K562 (cell line): Measurements from ENCODE around the gene EPHB1. TPM values are rescaled to one million over a fixed set of nuclear protein-coding genes. Genes with fewer than 3 reads are reported as not detected.

Source experiments
- ATAC-seq: fragments of 200-7000 bp; cut with Tn5 transposase; 3 replicates; pipeline ENCODE4 v1.9.1; 2020; ENCODE audit warnings: moderate library complexity
- BruUV-seq: library from RNA; stranded (reverse); fragments of 400-500 nt; replicated peaks from 2 replicates; lab custom pipeline; 2021; lab: Mats Ljungman, UMichigan
- CTCF ChIA-PET: fragments of 300-600 bp; formaldehyde crosslinking; extraction: SDS; loops from one replicate; lab custom pipeline; 2021; ENCODE audit warnings: low intra/inter-chr PET ratio; lab: Yijun Ruan, JAX
- POLR2A ChIA-PET: fragments of 300-600, 350-650 bp; sonication (Branson Sonifier 250); formaldehyde crosslinking; extraction: SDS; loops from one replicate; lab custom pipeline; 2021; ENCODE audit warnings: antibody characterized with exemption, inconsistent platforms; lab: Yijun Ruan, JAX
- DNase-seq, 4 experiments: peaks; one replicate each; pipeline versions ENCODE4 v3.0.0 to v3.0.0-alpha.2; 2011 to 2018; ENCODE audit warnings: low spot score in 3 of 4, mixed read lengths in 3 of 4; ENCODE audit errors: extremely low read depth in 1 of 4
- FAIRE-seq: peaks from 2 replicates; lab custom pipeline; 2011; peaks lifted over from hg19 to GRCh38; lab: Jason Lieb, UNC
- H2AFZ ChIP-seq: 2 replicates; pipeline ENCODE4 v1.6.0; 2011; ENCODE audit warnings: low read depth, low read length, control low read depth, inconsistent platforms
- H3K27ac ChIP-seq: fragments of 200-600 bp; 3 replicates; pipeline ENCODE4 v1.8.0; 2011; ENCODE audit warnings: low read depth, mild to moderate bottlenecking, control low read depth, inconsistent platforms, low read length, moderate library complexity, mixed read lengths; ENCODE audit errors: extremely low read depth
- H3K27me3 ChIP-seq, 2 experiments: fragments of 300-600 bp in 1 of 2; 2 replicates in 1 of 2; 3 replicates in 1 of 2; pipeline versions ENCODE4 v1.6.0 to v1.8.0; 2011; ENCODE audit warnings: inconsistent platforms in 2 of 2, low read length in 2 of 2, mild to moderate bottlenecking in 1 of 2, mixed read lengths in 1 of 2, moderate library complexity in 1 of 2; ENCODE audit not compliant: control insufficient read depth in 2 of 2, insufficient read depth in 2 of 2
- H3K36me3 ChIP-seq: fragments of 300-600 bp; 3 replicates; pipeline ENCODE4 v1.8.0; 2011; ENCODE audit warnings: mild to moderate bottlenecking, low read length, inconsistent platforms; ENCODE audit not compliant: control insufficient read depth, insufficient read depth
- H3K4me1 ChIP-seq, 2 experiments: fragments of 200-600 bp in 1 of 2; replicated peaks in 1 of 2; 2 replicates in 1 of 2; 3 replicates in 1 of 2; pipeline versions ENCODE4 v1.5.1 to v1.8.0; 2011; ENCODE audit warnings: inconsistent platforms in 2 of 2, low read length in 2 of 2, mild to moderate bottlenecking in 1 of 2, mixed read lengths in 1 of 2, moderate library complexity in 1 of 2; ENCODE audit not compliant: control insufficient read depth in 2 of 2, insufficient read depth in 2 of 2
- H3K4me2 ChIP-seq: 2 replicates; pipeline ENCODE4 v1.6.1; 2011; ENCODE audit warnings: low read length, control low read depth, inconsistent platforms, mixed read lengths; ENCODE audit not compliant: insufficient read depth
- H3K4me3 ChIP-seq: fragments of 200-600 bp; sonication (generic), shearing (Covaris generic); 2 replicates; pipeline ENCODE4 v1.5.1; 2016; ENCODE audit warnings: control low read depth, inconsistent platforms
- H3K79me2 ChIP-seq: fragments of 200-600 bp; 3 replicates; pipeline ENCODE4 v1.8.0; 2011; ENCODE audit warnings: low read length, inconsistent platforms; ENCODE audit not compliant: control insufficient read depth, insufficient read depth
- H3K9ac ChIP-seq, 2 experiments: 2 replicates each; pipeline versions ENCODE4 v1.6.0 to v1.6.1; 2011; ENCODE audit warnings: low read depth in 2 of 2, low read length in 2 of 2, control low read depth in 1 of 2, inconsistent platforms in 1 of 2, mild to moderate bottlenecking in 1 of 2, mixed read lengths in 1 of 2; ENCODE audit not compliant: insufficient read depth in 1 of 2
- H3K9me1 ChIP-seq: one replicate; pipeline ENCODE4 v1.6.0; 2011; ENCODE audit warnings: inconsistent platforms, mild to moderate bottlenecking, low read length, moderate library complexity; ENCODE audit not compliant: control insufficient read depth, insufficient read depth
- H3K9me3 ChIP-seq: replicated peaks from 2 replicates; pipeline ENCODE4 v1.5.1; 2011; ENCODE audit warnings: low read depth, low read length, inconsistent platforms; ENCODE audit not compliant: control insufficient read depth, insufficient read depth
- H4K20me1 ChIP-seq: replicated peaks from 2 replicates; pipeline ENCODE4 v1.6.1; 2011; ENCODE audit warnings: low read length, inconsistent platforms, mixed read lengths; ENCODE audit not compliant: control insufficient read depth, insufficient read depth
- CAMTA2 ChIP-seq: fragments of 250-450 bp; sonication (Bioruptor Pico); conservative IDR thresholded peaks from 2 replicates; pipeline ENCODE4 v1.5.1; 2022
- CHCHD3 ChIP-seq: fragments of 250-450 bp; sonication (Bioruptor Pico); IDR thresholded peaks from 2 replicates; pipeline ENCODE4 v2.1.2; 2022; ENCODE audit warnings: mild to moderate bottlenecking
- CHD1 ChIP-seq: fragments of 200-600 bp; sonication (generic); IDR thresholded peaks from one replicate; pipeline ENCODE4 v1.6.1; 2012; ENCODE audit warnings: mild to moderate bottlenecking, moderate library complexity, low read length, inconsistent platforms
- CHD4 ChIP-seq: fragments of 200-600 bp; sonication (generic); IDR thresholded peaks from 3 replicates; pipeline ENCODE4 v1.6.1; 2012; ENCODE audit warnings: low read depth, mild to moderate bottlenecking, mixed read lengths, low read length, inconsistent platforms; ENCODE audit not compliant: insufficient read depth, insufficient replicate concordance, poor library complexity, severe bottlenecking
- ETV5 ChIP-seq: sonication (generic); formaldehyde crosslinking; IDR thresholded peaks from 2 replicates; pipeline ENCODE4 v1.4.0; 2020; ENCODE audit warnings: low read depth, mild to moderate bottlenecking, missing genetic modification reagents
- FOXA3 ChIP-seq, 2 experiments: fragments of 450-650 bp in 1 of 2; sonication (generic) in 1 of 2; formaldehyde crosslinking; IDR thresholded peaks in 1 of 2; conservative IDR thresholded peaks in 1 of 2; 2 replicates each; pipeline versions ENCODE4 v1.4.0 to v1.8.0; 2020 to 2022; ENCODE audit warnings: mild to moderate bottlenecking in 2 of 2, missing genetic modification reagents in 1 of 2
- HDAC6 ChIP-seq: IDR thresholded peaks from 2 replicates; pipeline ENCODE4 v1.6.1; 2012; ENCODE audit warnings: low read depth, mild to moderate bottlenecking, control low read depth, inconsistent platforms, low read length, moderate library complexity
- HDGF ChIP-seq: fragments of 450-650 bp; IDR thresholded peaks from 2 replicates; pipeline ENCODE4 v1.6.1; 2016
- KAT2B ChIP-seq: IDR thresholded peaks from one replicate; pipeline ENCODE4 v1.6.1; 2012; ENCODE audit warnings: low read depth, mild to moderate bottlenecking, control low read depth, inconsistent platforms, low read length, moderate library complexity
- MAZ ChIP-seq, 2 experiments: fragments of 450-650 bp in 1 of 2; sonication (generic) in 1 of 2; formaldehyde crosslinking; IDR thresholded peaks in 1 of 2; conservative IDR thresholded peaks in 1 of 2; 2 replicates each; pipeline versions ENCODE4 v1.4.0 to v1.5.0; 2020; ENCODE audit warnings: mild to moderate bottlenecking in 1 of 2, missing genetic modification reagents in 1 of 2
- PCBP2 ChIP-seq: fragments of 200-400 bp; formaldehyde crosslinking; IDR thresholded peaks from 2 replicates; pipeline ENCODE4 v1.6.1; 2018; ENCODE audit warnings: low read length, low read depth, mild to moderate bottlenecking, moderate library complexity; ENCODE audit not compliant: poor library complexity, severe bottlenecking
- TBP ChIP-seq: optimal IDR thresholded peaks from 2 replicates; pipeline ENCODE3; 2011; ENCODE audit warnings: low read depth, low read length, improper control_type of control experiment
- ZNF239 ChIP-seq: fragments of 250-450 bp; sonication (Bioruptor Pico); IDR thresholded peaks from 2 replicates; pipeline ENCODE4 v1.4.0; 2020; ENCODE audit warnings: mild to moderate bottlenecking
- ZNF699 ChIP-seq: fragments of 250-450 bp; sonication (Bioruptor Pico); IDR thresholded peaks from 2 replicates; pipeline ENCODE4 v1.8.0; 2021; ENCODE audit warnings: mild to moderate bottlenecking, moderate library complexity; ENCODE audit not compliant: insufficient replicate concordance
- WGBS: fragments of 100-300 bp; shearing (Covaris generic); methylation state at CpG from one replicate; pipeline ENCODE4 v1.1.6; 2016; ENCODE audit warnings: low coverage, mixed read lengths; ENCODE audit not compliant: insufficient coverage; ENCODE audit errors: missing lambda C conversion rate; 5-methylcytosine and 5-hydroxymethylcytosine counted together
- in situ Hi-C: fragments of 300-500 bp; cut with MboI; formaldehyde crosslinking; loops from 4 replicates; pipeline ENCODE4 v1.15.0; 2018; ENCODE audit warnings: inconsistent platforms, mixed read lengths
- intact Hi-C: fragments of 100-400 bp; cut with micrococcal nuclease; formaldehyde crosslinking; loops from 2 replicates; pipeline ENCODE4 v1.14.2; 2022
- polyA plus RNA-seq, 8 experiments: library from polyadenylated mRNA; depleted of rRNA in 4 of 8; stranded (reverse) in 5 of 8; unstranded in 3 of 8; fragments of >200 nt; fragmentation: Nextera tagmentation in 2 of 8; fragmentation: Illumina TruSeq in 1 of 8; extraction: Ambion mirVana in 2 of 8; extraction: Trizol in 1 of 8; gene quantifications; 2 replicates each; pipeline versions ENCODE4 v1.2.1 to v1.2.3, GENCODE V29; 2011 to 2014; ENCODE audit warnings: inconsistent platforms in 1 of 8, missing spikeins in 1 of 8
- total RNA-seq, 7 experiments: library from RNA; depleted of rRNA in 6 of 7; stranded (reverse); fragments of >200 nt in 6 of 7; fragmentation: Illumina TruSeq in 2 of 7; extraction: Trizol in 2 of 7; gene quantifications; 2 replicates each; pipeline versions ENCODE4 v1.2.1 to v1.2.3, GENCODE V29; 2011 to 2021; ENCODE audit warnings: low replicate concordance in 1 of 7
- TF ChIP-seq, protein P1 (sequence below): fragments of 250-450 bp; sonication (Bioruptor Pico); IDR thresholded peaks from 2 replicates; pipeline ENCODE4 v1.5.0; 2020; ENCODE audit warnings: mild to moderate bottlenecking, borderline replicate concordance
- TF ChIP-seq, protein P2 (sequence below), 2 experiments: IDR thresholded peaks; 2 replicates each; pipeline ENCODE4 v1.6.1; 2012; ENCODE audit warnings: improper control_type of control experiment in 2 of 2, low read depth in 2 of 2, low read length in 2 of 2, borderline replicate concordance in 1 of 2
- TF ChIP-seq, protein P3 (sequence below): fragments of 250-450 bp; sonication (Bioruptor Pico); IDR thresholded peaks from 2 replicates; pipeline ENCODE4 v1.8.0; 2021; ENCODE audit warnings: mild to moderate bottlenecking, moderate library complexity

EPHB1 gene
- total and polyA plus RNA-seq, 9 of the 15 experiments (the other 6 are each of a cell fraction or from before 2014, with no cell fraction given): 0.29 TPM; not detected in 8

DNA sequence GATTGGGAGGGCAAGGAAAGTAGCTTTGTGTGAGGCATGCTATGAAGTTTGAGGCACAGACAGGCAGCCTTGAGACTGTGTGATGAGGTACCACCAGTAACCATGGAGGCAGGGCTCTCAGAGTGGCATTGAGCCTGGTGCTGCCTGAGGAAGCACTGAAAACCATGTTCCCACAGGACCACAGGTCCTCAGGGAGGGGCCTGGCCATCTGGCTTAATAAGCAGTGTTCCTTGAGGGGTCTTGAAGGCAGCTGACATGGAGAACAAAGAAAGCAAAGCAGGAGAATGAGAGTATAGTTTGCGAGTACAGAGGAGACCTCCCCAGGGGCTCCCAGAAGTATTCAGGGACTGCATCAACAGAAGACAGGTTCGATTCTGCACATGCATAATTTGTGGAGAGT is 346.6 kb downstream of the EPHB1 start:
- Histone ChIP-seq H3K4me2 (no peak overlapping the region), H3K27me3 (no peaks in the 10 kb centered on the region), H2AFZ (no peak overlapping the region), H3K27ac (no peak overlapping the region), H3K4me1 (no peaks in the 10 kb centered on the region), H3K4me3 (no peak overlapping the region), H3K79me2 (no peaks in the 10 kb centered on the region), H3K36me3 (no peaks in the 10 kb centered on the region), H3K9me1 (no peaks in the 10 kb centered on the region), H3K9ac (no peak overlapping the region), H4K20me1 (no peaks in the 10 kb centered on the region; the same call in 1 of the 2 replicates), H3K9me3 (no peaks in the 10 kb centered on the region)
- ChIA-PET POLR2A (no interaction called here), CTCF (no interaction called here)
- WGBS: 0% methylated on average over 1 of the region's 2 CpGs
- intact Hi-C loops: no loop called here
- TF ChIP-seq CHD1: no peak
- TF ChIP-seq ZNF239 (CRISPR knock-in tag): no peak
- no peak for TF ChIP-seq KAT2B
- TF ChIP-seq CHCHD3 (CRISPR knock-in tag): no peak
- no peak for TF ChIP-seq CHD4
- TF ChIP-seq HDGF: no peak
- TF ChIP-seq FOXA3 (CRISPR knock-in tag; conservative IDR thresholded peaks at IDR 0.05 in 1 of 2, IDR thresholded peaks at IDR 0.05 in 1 of 2): no peak
- no peak for TF ChIP-seq TBP
- TF ChIP-seq, protein P1, sequence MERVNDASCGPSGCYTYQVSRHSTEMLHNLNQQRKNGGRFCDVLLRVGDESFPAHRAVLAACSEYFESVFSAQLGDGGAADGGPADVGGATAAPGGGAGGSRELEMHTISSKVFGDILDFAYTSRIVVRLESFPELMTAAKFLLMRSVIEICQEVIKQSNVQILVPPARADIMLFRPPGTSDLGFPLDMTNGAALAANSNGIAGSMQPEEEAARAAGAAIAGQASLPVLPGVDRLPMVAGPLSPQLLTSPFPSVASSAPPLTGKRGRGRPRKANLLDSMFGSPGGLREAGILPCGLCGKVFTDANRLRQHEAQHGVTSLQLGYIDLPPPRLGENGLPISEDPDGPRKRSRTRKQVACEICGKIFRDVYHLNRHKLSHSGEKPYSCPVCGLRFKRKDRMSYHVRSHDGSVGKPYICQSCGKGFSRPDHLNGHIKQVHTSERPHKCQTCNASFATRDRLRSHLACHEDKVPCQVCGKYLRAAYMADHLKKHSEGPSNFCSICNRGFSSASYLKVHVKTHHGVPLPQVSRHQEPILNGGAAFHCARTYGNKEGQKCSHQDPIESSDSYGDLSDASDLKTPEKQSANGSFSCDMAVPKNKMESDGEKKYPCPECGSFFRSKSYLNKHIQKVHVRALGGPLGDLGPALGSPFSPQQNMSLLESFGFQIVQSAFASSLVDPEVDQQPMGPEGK (CRISPR knock-in tag): no peak
- TF ChIP-seq ETV5: no peak
- TF ChIP-seq, protein P2, sequence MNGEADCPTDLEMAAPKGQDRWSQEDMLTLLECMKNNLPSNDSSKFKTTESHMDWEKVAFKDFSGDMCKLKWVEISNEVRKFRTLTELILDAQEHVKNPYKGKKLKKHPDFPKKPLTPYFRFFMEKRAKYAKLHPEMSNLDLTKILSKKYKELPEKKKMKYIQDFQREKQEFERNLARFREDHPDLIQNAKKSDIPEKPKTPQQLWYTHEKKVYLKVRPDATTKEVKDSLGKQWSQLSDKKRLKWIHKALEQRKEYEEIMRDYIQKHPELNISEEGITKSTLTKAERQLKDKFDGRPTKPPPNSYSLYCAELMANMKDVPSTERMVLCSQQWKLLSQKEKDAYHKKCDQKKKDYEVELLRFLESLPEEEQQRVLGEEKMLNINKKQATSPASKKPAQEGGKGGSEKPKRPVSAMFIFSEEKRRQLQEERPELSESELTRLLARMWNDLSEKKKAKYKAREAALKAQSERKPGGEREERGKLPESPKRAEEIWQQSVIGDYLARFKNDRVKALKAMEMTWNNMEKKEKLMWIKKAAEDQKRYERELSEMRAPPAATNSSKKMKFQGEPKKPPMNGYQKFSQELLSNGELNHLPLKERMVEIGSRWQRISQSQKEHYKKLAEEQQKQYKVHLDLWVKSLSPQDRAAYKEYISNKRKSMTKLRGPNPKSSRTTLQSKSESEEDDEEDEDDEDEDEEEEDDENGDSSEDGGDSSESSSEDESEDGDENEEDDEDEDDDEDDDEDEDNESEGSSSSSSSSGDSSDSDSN (IDR thresholded peaks at IDR 0.05; ENCODE audit: borderline replicate concordance in 1 of 2, low read depth in 2 of 2, low read length in 2 of 2): no peak
- TF ChIP-seq MAZ (CRISPR knock-in tag; conservative IDR thresholded peaks at IDR 0.05 in 1 of 2, IDR thresholded peaks at IDR 0.05 in 1 of 2): no peak
- TF ChIP-seq HDAC6: no peak
- TF ChIP-seq, protein P3, sequence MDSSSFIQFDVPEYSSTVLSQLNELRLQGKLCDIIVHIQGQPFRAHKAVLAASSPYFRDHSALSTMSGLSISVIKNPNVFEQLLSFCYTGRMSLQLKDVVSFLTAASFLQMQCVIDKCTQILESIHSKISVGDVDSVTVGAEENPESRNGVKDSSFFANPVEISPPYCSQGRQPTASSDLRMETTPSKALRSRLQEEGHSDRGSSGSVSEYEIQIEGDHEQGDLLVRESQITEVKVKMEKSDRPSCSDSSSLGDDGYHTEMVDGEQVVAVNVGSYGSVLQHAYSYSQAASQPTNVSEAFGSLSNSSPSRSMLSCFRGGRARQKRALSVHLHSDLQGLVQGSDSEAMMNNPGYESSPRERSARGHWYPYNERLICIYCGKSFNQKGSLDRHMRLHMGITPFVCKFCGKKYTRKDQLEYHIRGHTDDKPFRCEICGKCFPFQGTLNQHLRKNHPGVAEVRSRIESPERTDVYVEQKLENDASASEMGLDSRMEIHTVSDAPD: no peak
- no peak for TF ChIP-seq CAMTA2
- no peak for TF ChIP-seq PCBP2
- no peak for TF ChIP-seq ZNF699
- ATAC-seq (no peak), FAIRE-seq (no peak), DNase-seq (no peak)
- no TSS peak for BruUV-seq
- in situ Hi-C loops: no loop called here
